Forelimb muscle (tissue), 1 donor: ENCODE data around the gene NKD1. TPM values are rescaled to one million over a fixed set of nuclear protein-coding genes. Genes with fewer than 3 reads are reported as not detected.
"Not testable (repeated sequence)": the region's sequence is repeated elsewhere in the genome, so short reads cannot be mapped to it uniquely, and the experiment has no call there.

Source experiments
- DNase-seq: peaks from one replicate; pipeline ENCODE4 v3.0.0-alpha.2; 2013; ENCODE audit warnings: low read depth
- polyA plus RNA-seq: library from polyadenylated mRNA; unstranded; fragments of 120-200 nt; gene quantifications from one replicate; pipeline ENCODE4 v1.2.1, GENCODE V29; 2013; ENCODE audit not compliant: insufficient read length

Gene NKD1
- polyA plus RNA-seq, 1 donor = 9.0 TPM

- DNase-seq = no peak
Measured at GRCh38 chr16:50559804-50560514, 11.8 kb downstream of the NKD1 start.

- no peak for DNase-seq
Measured at GRCh38 chr16:50560903-50561863, 13.0 kb downstream of the NKD1 start.

GRCh38 chr16:50562657-50563056 lies 14.5 kb downstream of the NKD1 start:
- DNase-seq = no peak

- DNase-seq = no peak
Measured at GRCh38 chr16:50563989-50564388, 15.8 kb downstream of the NKD1 start.

GRCh38 chr16:50565428-50565827 lies 17.2 kb downstream of the NKD1 start:
- DNase-seq = no peak

GRCh38 chr16:50566014-50566962 lies 18.1 kb downstream of the NKD1 start:
- no peak for DNase-seq

GRCh38 chr16:50567651-50568050 lies 19.5 kb downstream of the NKD1 start:
- no peak for DNase-seq

- no peak for DNase-seq
Measured at GRCh38 chr16:50568187-50568815, 20.1 kb downstream of the NKD1 start.

GRCh38 chr16:50570354-50570753 lies 22.2 kb downstream of the NKD1 start:
- no peak for DNase-seq

GRCh38 chr16:50570808-50571598 lies 22.8 kb downstream of the NKD1 start:
- DNase-seq = no peak

- DNase-seq = no peak
Measured at GRCh38 chr16:50571786-50572185, 23.6 kb downstream of the NKD1 start.

- no peak for DNase-seq
Measured at GRCh38 chr16:50572700-50573099, 24.5 kb downstream of the NKD1 start.

GRCh38 chr16:50573279-50573678 lies 25.1 kb downstream of the NKD1 start:
- DNase-seq = no peak

- no peak for DNase-seq
Measured at GRCh38 chr16:50573947-50574744, 25.9 kb downstream of the NKD1 start.

- DNase-seq = no peak
Measured at GRCh38 chr16:50574745-50575136, 26.5 kb downstream of the NKD1 start.

GRCh38 chr16:50575743-50576142 lies 27.5 kb downstream of the NKD1 start:
- no peak for DNase-seq

GRCh38 chr16:50576403-50577113 lies 28.4 kb downstream of the NKD1 start:
- DNase-seq = no peak

GRCh38 chr16:50578137-50578536 lies 29.9 kb downstream of the NKD1 start:
- no peak for DNase-seq

GRCh38 chr16:50579373-50579772 lies 31.2 kb downstream of the NKD1 start:
- DNase-seq = not testable (repeated sequence)
